Measurements from ENCODE around the gene ESCO1.
"Not testable (repeated sequence)": the region's sequence is repeated elsewhere in the genome, so short reads cannot be mapped to it uniquely, and the experiment has no call there.

The ESCO1 gene

DNA sequence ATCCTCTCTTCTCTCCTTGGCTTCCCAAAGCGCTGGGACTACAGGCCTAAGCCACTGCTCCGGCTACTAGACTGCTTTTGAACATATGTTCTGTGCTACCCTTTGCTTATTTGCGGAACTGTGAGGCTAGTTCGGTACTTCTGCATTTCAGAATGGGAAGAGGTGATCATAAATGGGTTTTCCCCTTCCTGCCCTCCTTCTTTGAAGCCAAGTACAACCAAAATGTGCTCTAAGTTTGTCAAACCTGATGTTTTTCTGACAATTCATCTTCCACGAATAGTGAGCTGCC is 1.7 kb upstream of the ESCO1 start:
- in situ Hi-C loops (cut with HindIII; ENCODE audit: low pct_ligation_motif_present, low sequenced_read_pairs), result no loop called here
- no peak overlapping the region for H3K4me3 ChIP-seq (ENCODE audit: low read depth, low read length)
- no peak for DNase-seq
- no peaks in the 10 kb centered on the region for H3K27me3 ChIP-seq (replicated peaks)
- no peaks in the 10 kb centered on the region for H3K36me3 ChIP-seq (replicated peaks)
- TF ChIP-seq, protein P1, sequence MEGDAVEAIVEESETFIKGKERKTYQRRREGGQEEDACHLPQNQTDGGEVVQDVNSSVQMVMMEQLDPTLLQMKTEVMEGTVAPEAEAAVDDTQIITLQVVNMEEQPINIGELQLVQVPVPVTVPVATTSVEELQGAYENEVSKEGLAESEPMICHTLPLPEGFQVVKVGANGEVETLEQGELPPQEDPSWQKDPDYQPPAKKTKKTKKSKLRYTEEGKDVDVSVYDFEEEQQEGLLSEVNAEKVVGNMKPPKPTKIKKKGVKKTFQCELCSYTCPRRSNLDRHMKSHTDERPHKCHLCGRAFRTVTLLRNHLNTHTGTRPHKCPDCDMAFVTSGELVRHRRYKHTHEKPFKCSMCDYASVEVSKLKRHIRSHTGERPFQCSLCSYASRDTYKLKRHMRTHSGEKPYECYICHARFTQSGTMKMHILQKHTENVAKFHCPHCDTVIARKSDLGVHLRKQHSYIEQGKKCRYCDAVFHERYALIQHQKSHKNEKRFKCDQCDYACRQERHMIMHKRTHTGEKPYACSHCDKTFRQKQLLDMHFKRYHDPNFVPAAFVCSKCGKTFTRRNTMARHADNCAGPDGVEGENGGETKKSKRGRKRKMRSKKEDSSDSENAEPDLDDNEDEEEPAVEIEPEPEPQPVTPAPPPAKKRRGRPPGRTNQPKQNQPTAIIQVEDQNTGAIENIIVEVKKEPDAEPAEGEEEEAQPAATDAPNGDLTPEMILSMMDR (IDR thresholded peaks at IDR 0.05; ENCODE audit: low read depth, low read length, missing control alignments), result no peak
- H3K27ac ChIP-seq, result no peak overlapping the region

DNA sequence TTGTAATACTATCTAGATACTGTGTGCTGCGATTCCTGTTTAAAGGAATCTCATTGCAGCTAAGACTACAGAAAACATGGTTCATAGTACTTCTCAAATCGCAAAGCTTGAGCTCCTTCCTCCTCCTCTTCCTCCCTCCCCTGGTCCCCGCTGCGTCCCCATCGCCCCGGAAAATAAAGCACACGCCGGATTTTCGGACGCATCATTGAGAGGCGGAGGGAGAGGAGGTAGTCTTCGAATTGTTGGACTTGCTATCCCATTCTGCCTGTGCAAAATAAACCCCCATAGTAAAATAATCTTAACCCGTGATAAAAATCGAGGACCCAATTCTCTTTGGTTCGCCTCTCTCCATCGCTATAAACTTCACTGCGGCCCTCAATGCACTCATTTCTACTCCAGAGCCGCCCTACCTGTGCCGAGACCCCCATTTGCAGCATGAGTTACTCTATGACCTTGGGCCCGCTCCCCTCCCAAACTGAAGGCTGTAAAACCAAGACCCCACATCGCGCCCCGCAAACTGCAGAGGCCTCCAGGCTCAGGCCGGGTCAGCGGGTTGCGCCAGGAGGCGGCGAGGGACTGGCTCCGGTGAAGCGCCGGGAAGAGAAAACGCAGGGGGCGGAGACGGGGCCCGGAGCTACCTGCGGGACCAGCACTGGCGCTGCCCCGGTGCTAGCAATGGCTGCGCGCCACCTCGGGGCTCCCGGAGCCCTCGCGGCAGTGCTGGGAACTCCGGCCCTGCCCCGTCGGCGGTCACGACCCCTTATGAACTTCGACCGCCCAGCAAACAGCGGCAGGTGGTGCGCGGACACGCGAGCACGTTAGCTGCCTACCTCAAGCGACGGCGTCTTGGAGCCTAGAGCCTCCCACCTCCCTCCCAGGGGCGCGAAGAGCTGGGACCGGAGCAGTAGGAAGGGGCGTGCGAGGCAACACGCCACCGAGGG is 649 bp downstream of the ESCO1 start:
- TF ChIP-seq, protein P1 (IDR thresholded peaks at IDR 0.05; ENCODE audit: low read depth, low read length, missing control alignments), result no peak
- Histone ChIP-seq H3K27ac (peak overlapping the region; percentile 87), H3K27me3 (replicated peaks) (no peaks in the 10 kb centered on the region), H3K36me3 (replicated peaks) (no peaks in the 10 kb centered on the region), H3K4me3 (ENCODE audit: low read depth, low read length) (peak overlapping the region; percentile 99)
- in situ Hi-C loops (cut with HindIII; ENCODE audit: low pct_ligation_motif_present, low sequenced_read_pairs), result no loop called here
- no peak for DNase-seq

- H3K27ac ChIP-seq, result peak overlapping the region; percentile 87
- no peaks in the 10 kb centered on the region for H3K27me3 ChIP-seq (replicated peaks)
- H3K36me3 ChIP-seq (replicated peaks), result no peaks in the 10 kb centered on the region
- TF ChIP-seq, protein P1 (IDR thresholded peaks at IDR 0.05; ENCODE audit: low read depth, low read length, missing control alignments), result no peak
- peak overlapping the region; percentile 99 for H3K4me3 ChIP-seq (ENCODE audit: low read depth, low read length)
- no peak for DNase-seq
- in situ Hi-C loops (cut with HindIII; ENCODE audit: low pct_ligation_motif_present, low sequenced_read_pairs), result no loop called here
Observed at GRCh38 chr18:21598726-21599584, 1.5 kb downstream of the ESCO1 start.

DNA sequence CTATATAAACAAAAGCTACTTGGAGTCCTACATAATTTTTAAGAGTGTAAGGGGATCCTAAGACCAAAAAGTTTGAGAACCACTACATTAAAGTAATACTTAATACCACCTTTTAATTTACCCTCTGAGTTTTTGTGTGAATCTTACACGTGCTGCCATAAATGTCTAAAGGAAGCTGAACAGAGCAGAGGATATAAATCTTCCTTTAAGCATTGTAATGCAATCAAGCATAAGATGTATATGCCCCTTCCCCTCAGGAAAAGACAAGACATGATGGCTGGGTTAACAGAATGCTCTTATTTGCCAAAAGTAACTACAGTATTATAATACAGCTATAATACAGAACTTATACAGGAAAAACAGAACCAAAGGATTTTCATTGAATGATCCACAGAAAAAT is 2.9 kb downstream of the ESCO1 start:
- in situ Hi-C loops (cut with HindIII; ENCODE audit: low pct_ligation_motif_present, low sequenced_read_pairs), result no loop called here
- DNase-seq, result no peak
- Histone ChIP-seq H3K36me3 (replicated peaks) (no peaks in the 10 kb centered on the region), H3K27me3 (replicated peaks) (no peaks in the 10 kb centered on the region), H3K27ac (no peak overlapping the region), H3K4me3 (ENCODE audit: low read depth, low read length) (no peak overlapping the region)
- TF ChIP-seq, protein P1 (IDR thresholded peaks at IDR 0.05; ENCODE audit: low read depth, low read length, missing control alignments), result no peak

DNA sequence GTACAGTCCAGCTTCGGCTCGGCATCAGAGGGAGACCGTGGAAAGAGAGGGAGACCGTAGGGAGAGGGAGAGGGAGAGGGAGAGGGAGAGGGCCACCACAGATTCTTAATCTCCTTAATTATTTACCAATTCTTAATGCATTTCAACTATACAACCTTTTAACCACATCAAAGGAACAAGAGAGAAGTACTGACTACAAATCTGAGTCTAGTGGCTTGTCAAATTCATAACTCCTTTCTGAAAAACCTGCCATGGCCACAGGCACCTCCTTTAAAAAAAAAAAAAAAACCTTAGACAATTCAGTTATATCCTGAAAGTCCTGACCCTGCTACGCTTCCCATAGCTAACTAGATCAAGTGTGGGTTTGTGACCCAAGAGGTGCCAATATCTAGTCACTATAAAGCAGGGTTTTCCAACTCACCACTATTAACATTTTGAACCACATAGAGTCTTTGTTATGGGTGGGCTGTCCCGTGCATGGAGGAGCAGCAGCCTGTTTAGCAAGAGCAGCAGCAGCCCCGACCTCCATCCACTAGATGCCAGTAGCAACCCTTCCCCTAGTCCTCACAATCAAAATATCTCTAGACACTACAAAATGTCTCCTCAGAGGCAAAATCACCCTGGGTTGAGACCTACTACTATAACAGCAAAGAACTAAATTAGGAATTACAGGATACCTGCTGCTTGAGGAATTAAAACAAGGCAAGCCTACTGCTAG is 6.8 kb downstream of the ESCO1 start:
- Histone ChIP-seq H3K27me3 (replicated peaks) (no peaks in the 10 kb centered on the region), H3K4me3 (ENCODE audit: low read depth, low read length) (no peak overlapping the region), H3K36me3 (replicated peaks) (no peaks in the 10 kb centered on the region), H3K27ac (no peak overlapping the region)
- no peak for DNase-seq
- in situ Hi-C loops (cut with HindIII; ENCODE audit: low pct_ligation_motif_present, low sequenced_read_pairs), result no loop called here
- TF ChIP-seq, protein P1 (IDR thresholded peaks at IDR 0.05; ENCODE audit: low read depth, low read length, missing control alignments), result peak; percentile 12

- H3K27me3 ChIP-seq (replicated peaks); DNase-seq; H3K27ac ChIP-seq; in situ Hi-C loops (cut with HindIII; ENCODE audit: low pct_ligation_motif_present, low sequenced_read_pairs); H3K4me3 ChIP-seq (ENCODE audit: low read depth, low read length); H3K36me3 ChIP-seq (replicated peaks): not testable (repeated sequence)
Observed at GRCh38 chr18:21592361-21592760, 8.1 kb downstream of the ESCO1 start.

Measured in brain microvascular endothelial cell (primary cell).